ENCODE data around the gene VSIG1.

GRCh38 chrX:108127152-108127551 lies 82.3 kb downstream of the VSIG1 start:
- TF ChIP-seq, protein P1, sequence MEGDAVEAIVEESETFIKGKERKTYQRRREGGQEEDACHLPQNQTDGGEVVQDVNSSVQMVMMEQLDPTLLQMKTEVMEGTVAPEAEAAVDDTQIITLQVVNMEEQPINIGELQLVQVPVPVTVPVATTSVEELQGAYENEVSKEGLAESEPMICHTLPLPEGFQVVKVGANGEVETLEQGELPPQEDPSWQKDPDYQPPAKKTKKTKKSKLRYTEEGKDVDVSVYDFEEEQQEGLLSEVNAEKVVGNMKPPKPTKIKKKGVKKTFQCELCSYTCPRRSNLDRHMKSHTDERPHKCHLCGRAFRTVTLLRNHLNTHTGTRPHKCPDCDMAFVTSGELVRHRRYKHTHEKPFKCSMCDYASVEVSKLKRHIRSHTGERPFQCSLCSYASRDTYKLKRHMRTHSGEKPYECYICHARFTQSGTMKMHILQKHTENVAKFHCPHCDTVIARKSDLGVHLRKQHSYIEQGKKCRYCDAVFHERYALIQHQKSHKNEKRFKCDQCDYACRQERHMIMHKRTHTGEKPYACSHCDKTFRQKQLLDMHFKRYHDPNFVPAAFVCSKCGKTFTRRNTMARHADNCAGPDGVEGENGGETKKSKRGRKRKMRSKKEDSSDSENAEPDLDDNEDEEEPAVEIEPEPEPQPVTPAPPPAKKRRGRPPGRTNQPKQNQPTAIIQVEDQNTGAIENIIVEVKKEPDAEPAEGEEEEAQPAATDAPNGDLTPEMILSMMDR (conservative IDR thresholded peaks at IDR 0.05): no peak
- no peak for TF ChIP-seq EZH2 (IDR thresholded peaks at IDR 0.05; ENCODE audit: low read depth)
